Measurements from ENCODE around the gene RBM33.

Gene RBM33

DNA sequence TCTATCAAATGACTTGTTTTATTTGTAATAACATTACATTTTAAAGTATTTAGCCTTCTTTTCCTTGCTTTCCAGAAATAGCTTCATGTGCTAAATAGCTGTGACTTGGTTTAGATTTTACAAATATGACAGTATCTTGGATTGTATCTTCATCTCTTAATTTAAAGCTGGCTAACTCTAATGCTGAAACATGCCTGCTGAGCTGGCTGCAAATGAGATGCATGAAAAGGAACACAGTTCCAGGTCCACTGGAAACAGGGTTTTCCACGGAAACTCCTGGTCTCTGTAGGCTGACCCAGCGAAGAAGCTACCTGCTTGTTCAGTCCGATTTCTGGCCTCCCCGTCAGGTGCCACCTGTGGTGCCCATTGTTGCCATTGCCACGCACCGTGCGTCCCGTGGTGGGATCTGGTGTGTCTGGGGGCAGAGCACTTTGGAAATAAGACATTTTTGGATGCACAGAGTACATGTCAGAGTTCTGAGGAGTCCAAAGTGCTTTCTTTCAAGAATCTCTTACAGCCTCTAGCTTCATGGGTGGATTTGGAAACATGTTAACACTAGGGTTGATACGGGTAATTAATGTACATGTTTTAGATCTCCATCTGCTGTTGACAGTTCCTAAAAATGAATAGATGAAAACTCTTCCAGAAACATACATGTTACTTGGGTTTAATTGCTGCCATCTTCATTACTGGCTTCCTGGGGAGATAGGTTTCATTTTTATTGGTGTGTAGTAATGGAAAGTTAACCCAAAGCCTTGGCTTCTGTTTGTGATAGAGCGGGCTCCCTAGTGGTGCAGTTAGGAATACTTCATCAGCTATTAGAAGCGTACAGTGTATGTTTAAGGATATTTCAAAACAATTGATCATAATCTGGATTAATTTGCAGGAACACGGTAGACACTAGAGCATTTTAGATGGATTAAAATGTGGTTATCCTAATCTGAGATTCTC, 122.8 kb downstream of the RBM33 start:
- no peak for DNase-seq (ENCODE audit: low read depth, low spot score)

- DNase-seq (ENCODE audit: low read depth, low spot score): no peak
These were observed 125.2 kb downstream of the RBM33 start for GRCh38 chr7:155769701-155770100.

- no peak for DNase-seq (ENCODE audit: low read depth, low spot score)
These were observed 125.8 kb downstream of the RBM33 start for GRCh38 chr7:155770241-155770640.

DNA sequence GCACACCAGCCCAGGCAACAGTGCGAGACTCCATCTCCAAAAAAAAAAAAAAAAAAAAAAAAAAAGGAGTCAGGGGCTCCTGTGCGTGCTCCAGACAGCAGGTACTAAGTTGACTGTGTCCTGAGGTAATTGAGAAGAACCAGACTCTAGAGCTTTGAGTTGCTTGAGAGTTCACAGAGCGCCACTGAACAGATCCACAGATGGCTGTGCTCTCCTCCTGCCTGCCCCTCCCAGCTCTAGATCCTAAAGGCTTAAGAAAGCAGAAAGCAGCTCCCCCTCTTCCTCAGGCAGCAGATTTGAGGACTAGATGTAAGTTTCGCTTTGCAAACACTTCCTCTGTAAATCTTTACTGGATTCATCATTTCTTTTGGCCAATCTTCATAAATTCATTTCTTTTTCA, 129.1 kb downstream of the RBM33 start:
- no peak for DNase-seq (ENCODE audit: low read depth, low spot score)

DNA sequence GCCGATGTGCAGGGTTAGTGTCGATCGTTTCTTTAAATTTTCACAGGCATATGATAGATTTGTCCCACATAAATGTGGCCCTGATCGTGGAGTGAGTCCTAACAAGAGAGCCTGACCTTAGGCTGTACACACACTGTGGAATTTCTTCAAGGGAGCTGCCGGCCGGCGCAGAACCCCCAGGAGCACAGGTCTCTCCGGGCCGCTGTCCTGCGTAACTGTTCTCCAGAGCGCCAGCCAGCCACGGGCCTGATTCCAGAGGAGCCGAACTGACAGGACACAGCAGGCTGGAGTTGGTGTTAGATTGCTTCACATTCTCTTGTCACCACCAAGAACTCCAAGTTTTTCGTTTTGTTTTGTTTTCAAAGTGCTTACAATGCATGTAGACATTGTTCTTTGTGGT, 130.5 kb downstream of the RBM33 start:
- DNase-seq (ENCODE audit: low read depth, low spot score): no peak

- no peak for DNase-seq (ENCODE audit: low read depth, low spot score)
These were observed 131.2 kb downstream of the RBM33 start for GRCh38 chr7:155775691-155776090.

- DNase-seq (ENCODE audit: low read depth, low spot score): no peak
These were observed 132.1 kb downstream of the RBM33 start for GRCh38 chr7:155776606-155777005.

DNA sequence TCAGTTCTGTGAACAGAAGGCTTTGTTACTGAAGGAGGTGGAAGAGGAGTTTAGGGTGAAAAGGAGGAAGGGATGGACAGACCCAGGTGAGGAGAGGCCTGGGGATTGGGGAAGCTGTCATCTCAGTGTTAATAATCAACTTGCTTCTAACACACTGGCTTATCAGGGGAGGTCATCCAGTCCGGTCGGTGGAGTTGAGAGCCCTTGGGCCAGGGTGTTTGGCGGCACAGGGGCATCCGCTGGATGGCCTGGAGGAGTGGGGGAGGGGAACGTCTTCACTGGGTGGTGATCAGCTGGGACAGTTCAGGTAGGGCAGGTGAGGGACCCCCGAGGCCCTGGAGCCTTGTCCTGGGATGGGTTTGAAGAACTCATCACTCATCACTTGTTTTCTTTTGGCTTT, 133.9 kb downstream of the RBM33 start:
- no peak for DNase-seq (ENCODE audit: low read depth, low spot score)

GRCh38 chr7:155780884-155781283, 136.4 kb downstream of the RBM33 start:
- DNase-seq (ENCODE audit: low read depth, low spot score): no peak

- no peak for DNase-seq (ENCODE audit: low read depth, low spot score)
These were observed 137.0 kb downstream of the RBM33 start for GRCh38 chr7:155781433-155781832.

- no peak for DNase-seq (ENCODE audit: low read depth, low spot score)
These were observed 138.0 kb downstream of the RBM33 start for GRCh38 chr7:155782466-155782865.

- no peak for DNase-seq (ENCODE audit: low read depth, low spot score)
These were observed 141.1 kb downstream of the RBM33 start for GRCh38 chr7:155785536-155785935.

DNA sequence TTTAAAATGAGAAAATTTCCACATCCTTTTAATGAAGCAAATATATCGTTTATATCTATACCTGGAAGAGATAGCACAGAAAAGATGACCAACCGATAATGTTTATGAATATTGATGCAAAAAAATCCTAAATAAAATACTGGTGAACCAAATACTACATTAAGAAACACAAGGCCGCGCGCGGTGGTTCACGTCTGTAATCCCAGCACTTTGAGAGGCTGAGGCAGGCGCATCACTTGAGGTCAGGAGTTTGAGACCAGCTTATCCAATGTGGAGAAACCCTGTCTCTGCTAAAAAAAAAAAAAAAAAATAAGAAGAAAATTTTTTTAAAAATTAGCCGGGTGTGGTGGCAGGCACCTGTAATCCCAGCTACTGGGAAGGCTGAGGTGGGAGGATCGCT, 142.0 kb downstream of the RBM33 start:
- DNase-seq (ENCODE audit: low read depth, low spot score): no peak

GRCh38 chr7:155787171-155787851, 142.8 kb downstream of the RBM33 start:
- no peak for DNase-seq (ENCODE audit: low read depth, low spot score)

- DNase-seq (ENCODE audit: low read depth, low spot score): no peak
These were observed 144.1 kb downstream of the RBM33 start for GRCh38 chr7:155788616-155789000.

- no peak for DNase-seq (ENCODE audit: low read depth, low spot score)
These were observed 144.7 kb downstream of the RBM33 start for GRCh38 chr7:155789001-155789725.

- no peak for DNase-seq (ENCODE audit: low read depth, low spot score)
These were observed 146.2 kb downstream of the RBM33 start for GRCh38 chr7:155790666-155791065.

DNA sequence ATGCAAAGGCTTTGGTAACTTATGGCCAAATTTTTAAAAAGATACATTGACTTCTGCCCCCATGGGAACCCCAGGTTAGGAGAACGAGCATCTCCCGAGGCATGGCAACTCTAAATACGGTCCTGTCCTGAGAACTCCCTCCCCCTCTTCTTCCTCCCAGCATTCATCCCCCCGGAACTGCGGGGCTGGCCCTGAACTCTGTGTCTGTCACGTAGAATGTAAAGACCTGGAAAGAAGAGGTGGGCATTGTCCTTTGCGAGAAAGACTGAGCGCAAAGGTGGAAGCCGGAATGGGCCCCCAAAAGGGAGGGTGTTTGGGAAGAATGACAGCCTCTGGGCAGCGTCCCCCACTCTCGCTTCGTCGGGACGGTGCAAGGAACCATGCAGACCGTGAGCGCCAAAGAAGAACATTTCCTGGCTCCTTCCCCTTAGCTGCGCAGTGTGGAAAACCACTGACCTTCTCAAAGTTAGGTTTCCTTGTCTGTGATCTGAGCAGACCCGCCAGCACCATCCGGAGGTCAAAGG, 146.8 kb downstream of the RBM33 start:
- no peak for DNase-seq (ENCODE audit: low read depth, low spot score)

- DNase-seq (ENCODE audit: low read depth, low spot score): no peak
These were observed 147.4 kb downstream of the RBM33 start for GRCh38 chr7:155791836-155792235.

DNA sequence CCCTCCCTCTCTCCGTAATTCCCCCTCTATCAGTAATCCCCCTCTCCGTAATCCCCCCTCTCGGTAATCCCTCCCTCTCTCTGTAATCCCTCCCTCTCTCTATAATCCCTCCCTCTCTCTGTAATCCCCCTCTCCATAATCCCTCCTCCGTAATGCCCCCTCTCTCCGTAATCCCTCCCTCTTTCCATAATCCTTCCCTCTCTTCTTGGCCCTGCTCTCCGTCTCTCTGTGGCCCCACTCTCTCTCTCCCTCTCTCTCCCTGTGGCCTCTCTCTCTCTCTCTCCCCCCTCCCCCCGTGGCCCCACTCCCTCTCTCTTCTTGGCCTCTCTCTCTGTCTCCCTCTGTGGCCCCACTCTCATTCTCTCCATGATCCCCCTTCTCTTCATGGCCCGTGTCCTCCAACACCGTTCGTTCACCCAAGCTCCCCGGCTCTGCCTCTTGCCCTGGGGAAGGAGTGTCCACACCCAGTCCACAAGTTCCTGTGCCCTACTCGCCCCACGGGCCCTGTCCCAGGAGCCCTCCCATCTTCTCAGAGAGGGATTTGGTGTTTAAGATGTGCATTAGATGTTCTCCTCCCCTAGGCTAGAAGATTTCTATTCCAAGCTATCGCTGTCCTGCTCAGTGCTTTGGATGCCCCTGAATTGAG, 148.0 kb downstream of the RBM33 start:
- no peak for DNase-seq (ENCODE audit: low read depth, low spot score)

- DNase-seq (ENCODE audit: low read depth, low spot score): no peak
These were observed 148.6 kb downstream of the RBM33 start for GRCh38 chr7:155792999-155793560.

Measured in smooth muscle cell of the brain vasculature (primary cell).